D341Med (cell line): ENCODE measurements around the gene DRGX.

Experiments
- DNase-seq: peaks from one replicate; pipeline ENCODE4 v3.0.0; 2012; ENCODE audit warnings: low spot score

DRGX gene

GRCh38 chr10:49407552-49408137, 11.8 kb upstream of the DRGX start:
- peak; percentile 89 for DNase-seq

GRCh38 chr10:49407151-49407550, 11.3 kb upstream of the DRGX start:
- DNase-seq, result no peak

- no peak for DNase-seq
Measured at GRCh38 chr10:49404321-49404878, 8.5 kb upstream of the DRGX start.

- no peak for DNase-seq
Measured at GRCh38 chr10:49403363-49403762, 7.5 kb upstream of the DRGX start.

GRCh38 chr10:49400365-49400764, 4.5 kb upstream of the DRGX start:
- DNase-seq, result no peak

GRCh38 chr10:49398986-49399385, 3.1 kb upstream of the DRGX start:
- no peak for DNase-seq

GRCh38 chr10:49398000-49398861, 2.3 kb upstream of the DRGX start:
- DNase-seq, result peak; percentile 68

GRCh38 chr10:49397036-49397999, 1.4 kb upstream of the DRGX start:
- DNase-seq, result peak; percentile 61

GRCh38 chr10:49396666-49396999, 744 bp upstream of the DRGX start:
- DNase-seq, result no peak

- peak; percentile 75 for DNase-seq
Measured at GRCh38 chr10:49394933-49395740, 752 bp downstream of the DRGX start.

GRCh38 chr10:49393757-49394156, 2.1 kb downstream of the DRGX start:
- DNase-seq, result no peak

- no peak for DNase-seq
Measured at GRCh38 chr10:49393301-49393700, 2.6 kb downstream of the DRGX start.

GRCh38 chr10:49389361-49389933, 6.4 kb downstream of the DRGX start:
- no peak for DNase-seq

GRCh38 chr10:49388161-49388560, 7.7 kb downstream of the DRGX start:
- DNase-seq, result peak; percentile 70

- no peak for DNase-seq
Measured at GRCh38 chr10:49387071-49387470, 8.8 kb downstream of the DRGX start.

- no peak for DNase-seq
Measured at GRCh38 chr10:49385939-49386922, 9.7 kb downstream of the DRGX start.

GRCh38 chr10:49384268-49384953, 11.5 kb downstream of the DRGX start:
- no peak for DNase-seq

GRCh38 chr10:49383853-49384252, 12.0 kb downstream of the DRGX start:
- no peak for DNase-seq

- DNase-seq, result no peak
Measured at GRCh38 chr10:49382826-49383225, 13.1 kb downstream of the DRGX start.
